NCI-H2081 treated with DMSO at 0.1 percent for 48 hours (cell line): ENCODE measurements around the gene RPN2.

Experiments
- DNase-seq: peaks from one replicate; lab custom pipeline; 2025; lab: John Stamatoyannopoulos, UW

RPN2 gene

GRCh38 chr20:37243076-37243936 is 64.2 kb downstream of the RPN2 start:
- no peak for DNase-seq

- no peak for DNase-seq
These were observed 64.9 kb downstream of the RPN2 start for GRCh38 chr20:37243937-37244571.

GRCh38 chr20:37244572-37244957 is 65.4 kb downstream of the RPN2 start:
- DNase-seq, result no peak

GRCh38 chr20:37245216-37246150 is 66.4 kb downstream of the RPN2 start:
- DNase-seq, result no peak

GRCh38 chr20:37246736-37247135 is 67.6 kb downstream of the RPN2 start:
- no peak for DNase-seq

- DNase-seq, result no peak
These were observed 68.4 kb downstream of the RPN2 start for GRCh38 chr20:37247547-37247946.

- no peak for DNase-seq
These were observed 70.2 kb downstream of the RPN2 start for GRCh38 chr20:37249304-37249703.

- DNase-seq, result no peak
These were observed 72.8 kb downstream of the RPN2 start for GRCh38 chr20:37251825-37252477.

GRCh38 chr20:37253087-37253486 is 74.0 kb downstream of the RPN2 start:
- DNase-seq, result no peak

GRCh38 chr20:37254114-37254878 is 75.2 kb downstream of the RPN2 start:
- no peak for DNase-seq

GRCh38 chr20:37256286-37256685 is 77.2 kb downstream of the RPN2 start:
- no peak for DNase-seq

- DNase-seq, result no peak
These were observed 78.4 kb downstream of the RPN2 start for GRCh38 chr20:37257530-37257929.

GRCh38 chr20:37257988-37258387 is 78.9 kb downstream of the RPN2 start:
- no peak for DNase-seq

GRCh38 chr20:37259031-37259430 is 79.9 kb downstream of the RPN2 start:
- DNase-seq, result no peak

- DNase-seq, result no peak
These were observed 80.7 kb downstream of the RPN2 start for GRCh38 chr20:37259865-37260264.

GRCh38 chr20:37260923-37261322 is 81.8 kb downstream of the RPN2 start:
- DNase-seq, result no peak

- no peak for DNase-seq
These were observed 82.6 kb downstream of the RPN2 start, which contains the start of gene GHRH for GRCh38 chr20:37261714-37262113. GHRH (minus strand) TSS chr20:37261814; CDS start chr20:37256889, 4,925 bp downstream.

- DNase-seq, result no peak
These were observed 83.4 kb downstream of the RPN2 start for GRCh38 chr20:37262505-37262904.

GRCh38 chr20:37263686-37264085 is 84.6 kb downstream of the RPN2 start:
- DNase-seq, result no peak

- no peak for DNase-seq
These were observed 86.0 kb downstream of the RPN2 start for GRCh38 chr20:37265152-37265551.
